HG02970 (cell line): ENCODE results near the gene PROSER2.

Experiments
- ATAC-seq: cut with Tn5 transposase; IDR thresholded peaks from one replicate; pipeline ENCODE4 v1.9.1; 2021; ENCODE audit warnings: mild to moderate bottlenecking, moderate library complexity, moderate number of reproducible peaks; ENCODE audit not compliant: unreplicated experiment, low FRiP score

The PROSER2 gene

GRCh38 chr10:11799736-11800080 lies 23.4 kb upstream of the PROSER2 start:
- ATAC-seq, result no peak

- no peak for ATAC-seq
These were observed 18.8 kb upstream of the PROSER2 start for GRCh38 chr10:11804336-11804735.

GRCh38 chr10:11805792-11806191 lies 17.4 kb upstream of the PROSER2 start:
- ATAC-seq, result no peak

- ATAC-seq, result no peak
These were observed 16.4 kb upstream of the PROSER2 start for GRCh38 chr10:11806706-11807105.

GRCh38 chr10:11808808-11809207 lies 14.3 kb upstream of the PROSER2 start:
- ATAC-seq, result no peak

- ATAC-seq, result no peak
These were observed 12.8 kb upstream of the PROSER2 start for GRCh38 chr10:11810313-11810766.

- no peak for ATAC-seq
These were observed 12.2 kb upstream of the PROSER2 start for GRCh38 chr10:11810973-11811372.

- ATAC-seq, result no peak
These were observed 10.0 kb upstream of the PROSER2 start for GRCh38 chr10:11813177-11813576.

- ATAC-seq, result no peak
These were observed 9.1 kb upstream of the PROSER2 start for GRCh38 chr10:11813855-11814567.

- ATAC-seq, result no peak
These were observed 4.1 kb upstream of the PROSER2 start for GRCh38 chr10:11819027-11819426.

- ATAC-seq, result no peak
These were observed 965 bp upstream of the PROSER2 start for GRCh38 chr10:11822026-11822756.

GRCh38 chr10:11822809-11823121 lies 391 bp upstream of the PROSER2 start:
- no peak for ATAC-seq

- no peak for ATAC-seq
These were observed 812 bp downstream of the PROSER2 start for GRCh38 chr10:11823989-11824346.

- no peak for ATAC-seq
These were observed 1.2 kb downstream of the PROSER2 start for GRCh38 chr10:11824376-11824775.

- ATAC-seq, result no peak
These were observed 1.7 kb downstream of the PROSER2 start for GRCh38 chr10:11824825-11825224.

- ATAC-seq, result no peak
These were observed 2.7 kb downstream of the PROSER2 start for GRCh38 chr10:11825796-11826414.

- no peak for ATAC-seq
These were observed 3.9 kb downstream of the PROSER2 start for GRCh38 chr10:11827006-11827405.

- ATAC-seq, result no peak
These were observed 4.3 kb downstream of the PROSER2 start for GRCh38 chr10:11827414-11827813.

- no peak for ATAC-seq
These were observed 5.6 kb downstream of the PROSER2 start for GRCh38 chr10:11828682-11829284.

GRCh38 chr10:11830836-11831519 lies 7.8 kb downstream of the PROSER2 start:
- no peak for ATAC-seq

- no peak for ATAC-seq
These were observed 8.4 kb downstream of the PROSER2 start for GRCh38 chr10:11831520-11831951.
